ENCODE measurements around the gene SCAMP4.

DNA sequence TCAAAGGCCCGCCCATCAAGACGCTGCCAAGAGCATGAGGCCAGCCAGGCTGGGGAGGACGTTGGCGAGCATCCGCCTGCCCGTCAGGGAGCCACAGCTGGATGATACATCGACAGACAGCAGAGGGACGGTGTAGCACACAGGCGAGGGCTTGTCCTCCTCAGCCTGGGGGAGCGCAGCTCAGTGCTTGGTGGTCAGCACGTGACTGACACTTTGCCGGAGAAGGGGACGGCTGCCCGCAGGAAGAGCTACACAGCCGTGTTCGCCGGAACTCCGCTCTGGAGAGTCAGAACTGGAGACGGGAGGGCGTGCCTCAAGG, 69.9 kb downstream of the SCAMP4 start:
- TF ChIP-seq RNF2 (conservative IDR thresholded peaks at IDR 0.05; ENCODE audit: low read depth) (no peak), ZBTB46 (CRISPR knock-in tag; IDR thresholded peaks at IDR 0.05; ENCODE audit: borderline replicate concordance) (no peak), MXI1 (IDR thresholded peaks at IDR 0.05; ENCODE audit: borderline replicate concordance, low read depth, low read length) (no peak), ATF2 (CRISPR knock-in tag; IDR thresholded peaks at IDR 0.05) (no peak), TAF1 (CRISPR knock-in tag; IDR thresholded peaks at IDR 0.05) (no peak), ZNF33B (CRISPR knock-in tag; IDR thresholded peaks at IDR 0.05) (no peak), ZNF274 (CRISPR knock-in tag; IDR thresholded peaks at IDR 0.05) (no peak)
- TF ChIP-seq, protein P1, sequence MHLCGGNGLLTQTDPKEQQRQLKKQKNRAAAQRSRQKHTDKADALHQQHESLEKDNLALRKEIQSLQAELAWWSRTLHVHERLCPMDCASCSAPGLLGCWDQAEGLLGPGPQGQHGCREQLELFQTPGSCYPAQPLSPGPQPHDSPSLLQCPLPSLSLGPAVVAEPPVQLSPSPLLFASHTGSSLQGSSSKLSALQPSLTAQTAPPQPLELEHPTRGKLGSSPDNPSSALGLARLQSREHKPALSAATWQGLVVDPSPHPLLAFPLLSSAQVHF (CRISPR knock-in tag; IDR thresholded peaks at IDR 0.05), result no peak
- TF ChIP-seq, protein P2, sequence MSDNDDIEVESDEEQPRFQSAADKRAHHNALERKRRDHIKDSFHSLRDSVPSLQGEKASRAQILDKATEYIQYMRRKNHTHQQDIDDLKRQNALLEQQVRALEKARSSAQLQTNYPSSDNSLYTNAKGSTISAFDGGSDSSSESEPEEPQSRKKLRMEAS (IDR thresholded peaks at IDR 0.05), result no peak

All from HepG2 (cell line).